H1 (cell line): ENCODE measurements around the gene OPCML. TPM values are rescaled to one million over a fixed set of nuclear protein-coding genes. Genes with fewer than 3 reads are reported as not detected.

ENCODE experiments used
- CTCF ChIA-PET: fragments of 300-600 bp; sonication (Branson Sonifier 250); formaldehyde crosslinking; loops from one replicate; lab custom pipeline; 2021; ENCODE audit not compliant: partially characterized antibody; lab: Charles Lee
- POLR2A ChIA-PET: fragments of 300-600 bp; sonication (Branson Sonifier 250); formaldehyde crosslinking; loops from one replicate; lab custom pipeline; 2021; ENCODE audit warnings: inconsistent platforms; ENCODE audit not compliant: partially characterized antibody; lab: Charles Lee
- DNase-seq, 2 experiments: peaks; one replicate each; pipeline versions ENCODE4 v3.0.0 to v3.0.0-alpha.2; 2010 to 2022; ENCODE audit warnings: low spot score in 2 of 2, low read depth in 1 of 2, mixed read lengths in 1 of 2
- FAIRE-seq: peaks from 2 replicates; lab custom pipeline; 2011; peaks lifted over from hg19 to GRCh38; lab: Jason Lieb, UNC
- H2AFZ ChIP-seq: 2 replicates; pipeline ENCODE4 v1.8.1; 2012; ENCODE audit warnings: low read length, inconsistent platforms
- H2AK5ac ChIP-seq: 2 replicates; pipeline ENCODE4 v1.6.1; 2013; ENCODE audit warnings: low read depth, low read length
- H2BK120ac ChIP-seq: replicated peaks from 2 replicates; pipeline ENCODE3; 2013; ENCODE audit warnings: low read depth, low read length, inconsistent platforms
- H2BK12ac ChIP-seq: 2 replicates; pipeline ENCODE4 v1.6.1; 2013; ENCODE audit warnings: low read depth, low read length
- H2BK15ac ChIP-seq: 2 replicates; pipeline ENCODE4 v1.6.1; 2013; ENCODE audit warnings: low read length
- H2BK20ac ChIP-seq: 2 replicates; pipeline ENCODE4 v1.6.1; 2013; ENCODE audit warnings: low read length
- H2BK5ac ChIP-seq: 2 replicates; pipeline ENCODE4 v1.6.1; 2013; ENCODE audit warnings: low read depth, low read length
- H3K14ac ChIP-seq: 2 replicates; pipeline ENCODE4 v1.6.1; 2013; ENCODE audit warnings: inconsistent platforms; ENCODE audit not compliant: insufficient read length
- H3K18ac ChIP-seq: 2 replicates; pipeline ENCODE4 v1.6.1; 2013; ENCODE audit warnings: low read length; ENCODE audit errors: extremely low read depth
- H3K23ac ChIP-seq: 2 replicates; pipeline ENCODE4 v1.6.1; 2013; ENCODE audit warnings: inconsistent platforms; ENCODE audit not compliant: insufficient read length
- H3K23me2 ChIP-seq: 2 replicates; pipeline ENCODE4 v1.6.1; 2013; ENCODE audit warnings: low read depth, low read length
- H3K27ac ChIP-seq: 2 replicates; pipeline ENCODE4 v1.6.1; 2011; ENCODE audit warnings: low read depth, low read length, inconsistent platforms
- H3K27me3 ChIP-seq, 4 experiments: replicated peaks in 1 of 4; 1 replicate in 1 of 4; 2 replicates in 3 of 4; pipeline versions ENCODE4 v1.6.1 to v1.8.1; 2011 to 2013; ENCODE audit warnings: low read length in 3 of 4, mild to moderate bottlenecking in 3 of 4, inconsistent platforms in 2 of 4, mixed read lengths in 2 of 4, moderate library complexity in 1 of 4; ENCODE audit not compliant: control insufficient read depth in 3 of 4, insufficient read depth in 3 of 4; ENCODE audit errors: extremely low read depth in 1 of 4
- H3K36me3 ChIP-seq, 4 experiments: 2 replicates each; pipeline versions ENCODE4 v1.6.1 to v1.8.1; 2011 to 2013; ENCODE audit warnings: mild to moderate bottlenecking in 4 of 4, low read length in 3 of 4, moderate library complexity in 2 of 4, control low read depth in 1 of 4, inconsistent platforms in 1 of 4; ENCODE audit not compliant: insufficient read depth in 4 of 4, control insufficient read depth in 2 of 4
- H3K4ac ChIP-seq: replicated peaks from 2 replicates; pipeline ENCODE3; 2013; ENCODE audit warnings: low read length, low read depth, mixed read lengths, inconsistent platforms; ENCODE audit not compliant: insufficient read length
- H3K4me1 ChIP-seq, 4 experiments: replicated peaks in 1 of 4; 1 replicate in 1 of 4; 2 replicates in 3 of 4; pipeline versions ENCODE4 v1.6.1 to v1.8.1; 2011 to 2013; ENCODE audit warnings: low read length in 3 of 4, inconsistent platforms in 2 of 4, mixed read lengths in 1 of 4; ENCODE audit not compliant: insufficient read depth in 4 of 4, control insufficient read depth in 3 of 4
- H3K4me2 ChIP-seq, 2 experiments: 2 replicates each; pipeline versions ENCODE4 v1.6.1 to v1.8.1; 2011 to 2013; ENCODE audit warnings: low read depth in 2 of 2, low read length in 2 of 2, control low read depth in 1 of 2, inconsistent platforms in 1 of 2, mild to moderate bottlenecking in 1 of 2; ENCODE audit not compliant: insufficient read depth in 1 of 2
- H3K4me3 ChIP-seq, 4 experiments: fragments of 200-600, 300-600 bp in 1 of 4; sonication (generic), shearing (Covaris generic), sonication (Bioruptor Twin) in 1 of 4; 2 replicates each; pipeline versions ENCODE4 v1.5.1 to v1.8.1; 2011 to 2016; ENCODE audit warnings: low read length in 4 of 4, low read depth in 3 of 4, control low read depth in 2 of 4, inconsistent platforms in 2 of 4, mild to moderate bottlenecking in 2 of 4, mixed read lengths in 1 of 4, moderate library complexity in 1 of 4; ENCODE audit not compliant: insufficient read depth in 2 of 4; ENCODE audit errors: extremely low read depth in 1 of 4
- H3K56ac ChIP-seq: replicated peaks from 2 replicates; pipeline ENCODE3; 2013; ENCODE audit warnings: low read depth, mild to moderate bottlenecking, mixed read lengths, low read length, inconsistent platforms; ENCODE audit not compliant: insufficient read length
- H3K79me1 ChIP-seq: 2 replicates; pipeline ENCODE4 v1.6.1; 2013; ENCODE audit warnings: low read depth, low read length, control low read depth
- H3K79me2 ChIP-seq, 2 experiments: 2 replicates each; pipeline versions ENCODE4 v1.6.1 to v1.8.1; 2012 to 2013; ENCODE audit warnings: low read length in 2 of 2, mild to moderate bottlenecking in 2 of 2, inconsistent platforms in 1 of 2; ENCODE audit not compliant: insufficient read depth in 2 of 2, control insufficient read depth in 1 of 2
- H3K9ac ChIP-seq, 4 experiments: replicated peaks in 1 of 4; 1 replicate in 1 of 4; 2 replicates in 3 of 4; pipeline versions ENCODE4 v1.6.1 to v1.8.1; 2011 to 2013; ENCODE audit warnings: low read depth in 3 of 4, low read length in 3 of 4, control low read depth in 2 of 4, mild to moderate bottlenecking in 2 of 4, moderate library complexity in 2 of 4, inconsistent platforms in 1 of 4; ENCODE audit errors: extremely low read depth in 1 of 4
- H3K9me3 ChIP-seq, 2 experiments: 2 replicates each; pipeline versions ENCODE4 v1.6.1 to v1.8.1; 2012 to 2013; ENCODE audit warnings: mild to moderate bottlenecking in 2 of 2, moderate library complexity in 2 of 2, control low read depth in 1 of 2, inconsistent platforms in 1 of 2, low read depth in 1 of 2, low read length in 1 of 2, mixed read lengths in 1 of 2; ENCODE audit not compliant: insufficient read depth in 2 of 2
- H4K20me1 ChIP-seq, 2 experiments: replicated peaks in 1 of 2; 2 replicates each; pipeline versions ENCODE3 to v1.8.1; 2011 to 2013; ENCODE audit warnings: inconsistent platforms in 2 of 2, low read length in 2 of 2, mild to moderate bottlenecking in 1 of 2; ENCODE audit not compliant: insufficient read depth in 2 of 2, control insufficient read depth in 1 of 2
- H4K5ac ChIP-seq: 2 replicates; pipeline ENCODE4 v1.6.1; 2013; ENCODE audit warnings: low read length, low read depth, mixed read lengths, inconsistent platforms; ENCODE audit not compliant: insufficient read length
- H4K8ac ChIP-seq: 2 replicates; pipeline ENCODE4 v1.8.0; 2013; ENCODE audit warnings: mild to moderate bottlenecking, moderate library complexity, low read length, inconsistent platforms; ENCODE audit not compliant: insufficient read depth; ENCODE audit errors: extremely low read depth
- H4K91ac ChIP-seq: replicated peaks from 2 replicates; pipeline ENCODE3; 2013; ENCODE audit warnings: low read length, mixed read lengths, inconsistent platforms; ENCODE audit not compliant: insufficient read length
- EZH2 ChIP-seq: fragments of 200-600 bp; sonication (generic); IDR thresholded peaks from 2 replicates; pipeline ENCODE4 v1.7.1; 2012; ENCODE audit warnings: low read depth, mild to moderate bottlenecking, moderate library complexity, low read length, inconsistent platforms; ENCODE audit not compliant: severe bottlenecking
- KDM1A ChIP-seq: fragments of 200-600, 300-600 bp; sonication (generic); IDR thresholded peaks from 2 replicates; pipeline ENCODE4 v1.7.1; 2016; ENCODE audit warnings: mild to moderate bottlenecking, low read length, borderline replicate concordance
- RNF2 ChIP-seq: fragments of 200-900, 300-1000 bp; sonication (generic); IDR thresholded peaks from 2 replicates; pipeline ENCODE4 v1.7.1; 2016; ENCODE audit warnings: borderline replicate concordance, low read depth, mild to moderate bottlenecking, antibody characterized with exemption, low read length; ENCODE audit not compliant: poor library complexity, severe bottlenecking; ENCODE audit errors: missing control alignments
- WGBS, 2 experiments: shearing (Covaris generic) in 1 of 2; methylation state at CpG; one replicate each; pipeline versions ENCODE4 v1.1.6 to v1.1.7; 2013 to 2015; ENCODE audit warnings: low lambda C conversion rate in 2 of 2, mixed read lengths in 2 of 2, inconsistent platforms in 1 of 2, low coverage in 1 of 2, missing lambda C conversion rate in 1 of 2; ENCODE audit not compliant: insufficient replicate concordance in 2 of 2, insufficient coverage in 1 of 2, insufficient read length in 1 of 2; ENCODE audit errors: extremely low coverage in 1 of 2, missing lambda C conversion rate in 1 of 2; 5-methylcytosine and 5-hydroxymethylcytosine counted together
- polyA plus RNA-seq, 7 experiments: library from polyadenylated mRNA; depleted of rRNA in 3 of 7; stranded (reverse) in 5 of 7; unstranded in 2 of 7; fragments of >200 nt in 5 of 7; fragments of 200-250 nt in 2 of 7; gene quantifications; 1 replicate in 5 of 7; 2 replicates in 1 of 7; 4 replicates in 1 of 7; pipeline versions ENCODE4 v1.2.1 to v1.2.3, GENCODE V29; 2011 to 2013; ENCODE audit warnings: missing spikeins in 2 of 7, mixed read lengths in 2 of 7
- total RNA-seq: library from RNA; stranded (reverse); fragmentation: NEBNext Ultra II Directional; extraction: Animal tissue kit (Norgen Biotek cat#: 25700); gene quantifications from 2 replicates; pipeline ENCODE4 v1.2.1, GENCODE V29; 2021

OPCML gene
- total and polyA plus RNA-seq, 2 of the 8 experiments (the other 6 are each of a cell fraction or from before 2014, with no cell fraction given), result 2.3 to 3.1 TPM

DNA sequence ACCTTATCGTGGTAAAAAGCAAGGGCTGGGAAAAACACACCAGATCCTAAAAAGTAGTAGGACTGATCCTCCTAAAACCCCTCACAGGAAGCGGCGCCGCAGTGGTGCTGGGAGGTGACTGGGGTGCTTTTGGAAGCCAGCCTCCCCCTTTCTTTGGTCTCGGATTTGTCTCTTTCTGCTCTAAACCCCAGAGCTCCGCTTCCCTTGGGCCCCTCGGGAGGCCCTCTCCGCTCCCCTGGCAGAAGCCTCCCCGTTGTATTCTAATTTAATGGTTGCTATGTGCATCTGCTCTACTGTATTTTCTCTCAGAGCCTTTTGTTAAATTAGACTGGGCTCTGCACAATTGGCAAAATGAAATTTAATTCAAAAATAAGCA, 587.7 kb downstream of the OPCML start:
- no peak overlapping the region for H4K91ac ChIP-seq
- H3K23ac ChIP-seq, result no peak overlapping the region
- H3K23me2 ChIP-seq, result peaks cover 14% of the 10 kb centered on the region; the same call in 1 of the 2 replicates
- H2BK15ac ChIP-seq, result no peak overlapping the region
- H2BK5ac ChIP-seq, result no peak overlapping the region
- no peak overlapping the region for H3K18ac ChIP-seq
- no peaks in the 10 kb centered on the region for H3K79me2 ChIP-seq
- TF ChIP-seq KDM1A (no peak), EZH2 (peak; percentile 8), RNF2 (peak; percentile 48)
- H3K9me3 ChIP-seq, result no peaks in the 10 kb centered on the region
- H4K8ac ChIP-seq, result no peak overlapping the region
- no peak overlapping the region for H3K27ac ChIP-seq
- H2AFZ ChIP-seq, result peak overlapping the region; percentile 42; the same call in 1 of the 2 replicates
- no peak overlapping the region for H2BK20ac ChIP-seq
- H4K20me1 ChIP-seq, result peaks cover 0 to 3% of the 10 kb centered on the region in 2 experiments
- no peak overlapping the region for H3K4ac ChIP-seq
- H4K5ac ChIP-seq, result no peak overlapping the region
- CTCF ChIA-PET, result interaction anchor here (0.8 to 9.7 kb wide), 7 partner anchors 32 to 494 kb away, joined by 3 to 131 read pairs (median 4); no protein-coding TSS in a partner anchor
- POLR2A ChIA-PET, result no interaction called here
- 10% methylated on average over 9 of the region's 9 CpGs; no CpG with 5 or more reads in 1 of the 2 experiments for WGBS, 2 experiments
- H3K9ac ChIP-seq, result no peak overlapping the region; a peak in 1 of 7 replicates
- peaks cover 0 to 4% (median 3%) of the 10 kb centered on the region in 4 experiments; a peak in 4 of 7 replicates for H3K4me1 ChIP-seq
- peak overlapping the region; percentile 51 to 76 (median 66) for H3K4me3 ChIP-seq
- H3K79me1 ChIP-seq, result no peaks in the 10 kb centered on the region
- DNase-seq (no peak), FAIRE-seq (no peak)
- H3K27me3 ChIP-seq, result peaks cover 0 to 33% (median 26%) of the 10 kb centered on the region in 4 experiments; a peak in 6 of 7 replicates
- no peak overlapping the region for H3K56ac ChIP-seq
- no peaks in the 10 kb centered on the region for H3K36me3 ChIP-seq
- no peak overlapping the region for H3K14ac ChIP-seq
- no peak overlapping the region for H2BK120ac ChIP-seq
- H2AK5ac ChIP-seq, result no peak overlapping the region
- peak overlapping the region; percentile 98 to 100 for H3K4me2 ChIP-seq
- no peak overlapping the region for H2BK12ac ChIP-seq
